ENCODE results near the gene FNIP2.
"Not testable (repeated sequence)": the region's sequence is repeated elsewhere in the genome, so short reads cannot be mapped to it uniquely, and the experiment has no call there.

Gene FNIP2

GRCh38 chr4:158870282-158870625, 101.4 kb downstream of the FNIP2 start:
- DNase-seq (ENCODE audit: low read depth in 2 of 2): no peak

- DNase-seq (ENCODE audit: low read depth in 2 of 2): no peak
These were observed 102.0 kb downstream of the FNIP2 start for GRCh38 chr4:158870626-158871334.

DNA sequence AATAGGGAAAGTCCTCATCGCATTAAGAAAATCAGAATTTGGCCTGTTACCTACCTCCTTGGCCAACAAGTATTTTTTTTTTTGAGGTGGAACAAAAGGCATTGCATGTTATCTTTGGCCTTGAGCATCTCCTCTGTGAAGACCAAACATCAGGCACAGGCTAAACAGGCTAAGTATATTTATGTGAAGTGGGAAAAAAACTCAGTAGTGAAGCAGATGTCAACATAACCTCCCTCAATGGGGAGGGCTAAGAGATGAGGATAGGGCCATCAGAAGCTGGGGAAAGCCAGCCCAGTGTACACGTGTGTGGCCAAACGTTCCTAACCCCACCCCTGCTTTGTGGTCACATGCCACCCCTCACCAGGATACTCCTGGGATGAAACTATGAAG, 102.5 kb downstream of the FNIP2 start:
- DNase-seq (ENCODE audit: low read depth in 2 of 2): no peak

GRCh38 chr4:158873795-158874401, 105.1 kb downstream of the FNIP2 start:
- DNase-seq (ENCODE audit: low read depth in 2 of 2): peak in 1 of 2 donors; percentile 2

DNA sequence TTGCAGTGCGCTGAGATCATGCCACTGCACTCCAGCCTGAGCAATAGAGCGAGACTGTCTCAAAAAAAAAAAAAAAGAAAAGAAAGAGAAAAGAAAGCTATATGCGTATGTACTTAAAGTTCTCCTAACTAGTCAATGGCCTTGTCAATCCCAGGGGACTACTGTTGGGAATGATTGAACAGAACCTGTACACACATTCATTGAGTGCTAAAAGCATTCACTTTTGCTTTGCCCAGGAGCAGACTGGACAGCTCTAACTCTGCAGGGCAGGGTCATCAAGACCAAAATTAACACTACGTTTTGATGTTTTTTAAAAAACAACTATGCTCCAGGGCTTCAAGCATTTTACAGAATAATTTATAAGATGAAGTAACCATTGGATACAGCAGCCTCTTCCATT, 106.2 kb downstream of the FNIP2 start:
- no peak for DNase-seq (ENCODE audit: low read depth in 2 of 2)

- DNase-seq (ENCODE audit: low read depth in 2 of 2): no peak
These were observed 106.6 kb downstream of the FNIP2 start for GRCh38 chr4:158875455-158875854.

GRCh38 chr4:158877069-158877468, 108.2 kb downstream of the FNIP2 start:
- no peak for DNase-seq (ENCODE audit: low read depth in 2 of 2)

DNA sequence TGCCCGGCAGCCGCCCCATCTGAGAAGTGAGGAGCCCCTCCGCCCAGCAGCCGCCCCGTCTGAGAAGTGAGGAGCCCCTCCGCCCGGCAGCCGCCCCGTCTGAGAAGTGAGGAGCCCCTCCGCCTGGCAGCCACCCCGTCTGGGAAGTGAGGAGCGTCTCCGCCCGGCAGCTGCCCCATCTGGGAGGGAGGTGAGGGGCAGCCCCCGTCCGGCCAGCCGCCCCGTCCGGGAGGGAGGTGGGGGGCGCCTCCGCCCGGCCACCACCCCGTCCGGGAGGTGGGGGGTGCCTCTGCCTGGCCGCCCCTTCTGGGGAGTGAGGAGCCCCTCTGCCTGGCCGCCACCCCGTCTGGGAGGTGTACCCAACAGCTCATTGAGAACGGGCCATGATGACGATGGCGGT, 113.3 kb downstream of the FNIP2 start:
- not testable (repeated sequence) for DNase-seq (ENCODE audit: low read depth in 2 of 2)

GRCh38 chr4:158884280-158884679, 115.5 kb downstream of the FNIP2 start:
- no peak for DNase-seq (ENCODE audit: low read depth in 2 of 2)

GRCh38 chr4:158885564-158885963, 116.7 kb downstream of the FNIP2 start:
- no peak for DNase-seq (ENCODE audit: low read depth in 2 of 2)

DNA sequence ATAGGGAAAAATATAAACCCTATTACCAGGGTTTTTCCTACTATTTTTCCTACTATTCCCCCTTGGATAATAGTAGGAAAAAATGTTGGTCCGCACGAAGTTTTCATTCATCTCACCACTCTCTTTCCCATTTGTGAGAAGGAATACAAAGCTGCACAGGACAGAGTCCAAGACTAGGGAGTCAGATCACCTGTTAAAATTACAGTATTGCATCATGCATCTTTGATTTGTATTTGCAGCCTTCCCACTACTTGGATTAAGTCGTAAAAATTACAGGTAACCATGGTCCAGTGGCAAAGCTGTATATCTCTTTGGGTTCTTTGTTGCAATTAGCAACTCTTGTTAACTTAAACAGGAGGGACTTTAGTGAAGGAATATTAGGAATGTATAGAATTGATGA, 121.5 kb downstream of the FNIP2 start:
- DNase-seq (ENCODE audit: low read depth in 2 of 2): no peak

DNA sequence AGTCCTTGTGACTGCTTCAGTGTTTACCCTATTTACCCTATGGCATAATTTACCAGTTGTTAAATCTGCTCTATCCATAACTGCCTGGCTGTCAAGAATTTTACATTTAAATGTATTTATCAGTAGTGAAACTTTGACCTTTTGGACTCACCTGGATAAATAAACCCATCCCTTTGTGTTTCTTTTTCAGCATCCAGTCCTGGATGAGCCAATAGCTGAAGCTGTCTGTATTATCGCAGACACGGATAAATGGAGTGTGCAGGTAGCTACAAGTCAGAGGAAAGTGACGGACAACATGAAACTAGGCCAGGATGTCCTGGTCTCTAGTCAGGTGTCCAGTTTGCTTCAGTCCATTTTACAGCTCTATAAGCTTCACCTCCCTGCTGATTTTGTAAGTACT, 122.4 kb downstream of the FNIP2 start:
- no peak for DNase-seq (ENCODE audit: low read depth in 2 of 2)

GRCh38 chr4:158894826-158895225, 126.0 kb downstream of the FNIP2 start:
- no peak for DNase-seq (ENCODE audit: low read depth in 2 of 2)

DNA sequence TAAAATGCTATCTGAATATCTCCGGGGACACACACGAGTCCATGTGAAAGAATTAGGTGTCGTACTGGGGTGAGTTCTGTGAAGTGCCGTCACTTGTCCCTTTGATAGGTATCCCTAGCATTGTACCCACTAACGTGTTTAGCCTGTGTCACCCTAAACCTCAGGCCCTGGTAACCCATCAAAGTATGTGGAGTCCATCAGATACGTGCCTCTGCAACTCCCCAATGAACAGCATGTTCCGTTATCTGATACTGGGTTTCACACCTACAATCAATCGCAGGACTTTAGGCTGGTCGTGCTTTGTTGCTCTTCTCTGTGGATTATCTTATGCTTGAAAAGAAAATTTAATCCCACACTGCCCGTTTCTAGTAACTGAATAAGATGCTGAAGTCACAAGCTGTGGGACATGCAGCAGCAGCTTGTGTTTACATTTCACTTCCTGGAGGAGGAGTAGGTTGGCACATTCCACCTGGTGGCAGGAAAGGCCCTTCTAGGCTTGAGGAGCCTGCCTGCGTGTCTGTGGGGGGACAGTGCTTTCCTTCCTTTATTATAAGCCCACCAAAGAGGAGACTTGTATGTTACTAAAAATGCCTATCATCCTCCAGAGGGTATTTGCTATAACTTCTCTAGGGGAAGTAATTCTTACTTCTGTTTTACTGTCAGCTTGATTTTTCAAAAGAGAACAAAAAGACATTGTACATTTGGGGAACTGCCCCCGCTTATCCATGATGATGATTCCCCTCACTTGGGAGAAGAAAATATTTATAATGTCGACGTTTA, 127.2 kb downstream of the FNIP2 start:
- DNase-seq (ENCODE audit: low read depth in 2 of 2): no peak

GRCh38 chr4:158896577-158897238, 127.9 kb downstream of the FNIP2 start:
- DNase-seq (ENCODE audit: low read depth in 2 of 2): not testable (repeated sequence)

GRCh38 chr4:158900408-158900807, 131.6 kb downstream of the FNIP2 start:
- DNase-seq (ENCODE audit: low read depth in 2 of 2): not testable (repeated sequence)

DNA sequence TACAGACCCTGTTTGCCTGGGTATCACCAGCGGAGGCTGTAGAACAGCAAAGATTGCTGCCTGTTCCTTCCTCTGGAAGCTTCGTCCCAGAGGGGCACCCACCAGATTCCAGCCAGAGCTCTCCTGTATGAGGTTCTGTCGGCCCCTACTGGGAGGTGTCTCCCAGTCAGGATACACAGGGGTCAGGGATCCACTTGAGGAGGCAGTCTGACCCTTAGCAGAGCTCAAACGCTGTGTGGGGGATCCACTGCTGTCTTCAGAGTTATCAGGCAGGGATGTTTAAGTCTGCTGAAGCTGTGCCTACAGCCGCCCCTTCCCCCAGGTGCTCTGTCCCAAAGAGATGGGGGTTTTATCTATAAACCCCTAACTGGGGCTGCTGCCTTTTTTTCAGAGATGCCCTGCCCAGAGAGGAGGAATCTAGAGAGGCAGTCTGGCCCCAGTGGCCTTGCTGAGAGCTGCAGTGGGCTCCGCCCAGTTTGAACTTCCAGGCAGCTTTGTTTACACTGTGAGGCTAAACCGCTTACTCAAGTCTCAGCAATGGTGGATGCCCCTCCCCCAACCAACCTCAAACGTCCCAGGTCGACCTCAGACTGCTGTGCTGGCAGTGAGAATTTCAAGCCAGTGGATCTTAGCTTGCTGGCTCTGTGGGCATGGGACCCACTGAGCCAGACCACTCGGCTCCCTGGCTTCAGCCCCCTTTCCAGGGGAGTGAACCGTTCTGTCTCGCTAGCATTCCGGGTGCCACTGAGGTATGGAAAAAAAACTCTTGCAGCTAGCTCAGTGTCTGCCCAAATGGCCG, 133.7 kb downstream of the FNIP2 start:
- DNase-seq (ENCODE audit: low read depth in 2 of 2): not testable (repeated sequence)

DNA sequence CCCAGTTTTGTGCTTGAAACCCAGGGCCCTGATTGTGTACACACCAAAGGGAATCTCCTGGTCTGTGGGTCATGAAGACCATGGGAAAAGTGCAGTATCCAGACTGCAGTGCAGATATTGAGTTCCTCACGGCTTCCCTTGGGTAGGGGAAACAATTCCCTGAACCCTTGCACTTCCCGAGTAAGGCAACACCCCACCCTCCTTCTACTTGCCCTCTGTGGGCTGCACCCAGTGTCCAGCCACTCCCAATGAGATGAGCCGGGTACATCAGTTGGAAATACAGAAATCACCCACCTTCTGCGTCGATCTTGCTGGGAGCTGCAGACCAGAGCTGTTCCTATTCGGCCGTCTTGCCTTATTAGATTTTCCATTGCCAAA, 134.2 kb downstream of the FNIP2 start:
- no peak for DNase-seq (ENCODE audit: low read depth in 2 of 2)

GRCh38 chr4:158903472-158904043, 134.7 kb downstream of the FNIP2 start:
- DNase-seq (ENCODE audit: low read depth in 2 of 2): no peak

DNA sequence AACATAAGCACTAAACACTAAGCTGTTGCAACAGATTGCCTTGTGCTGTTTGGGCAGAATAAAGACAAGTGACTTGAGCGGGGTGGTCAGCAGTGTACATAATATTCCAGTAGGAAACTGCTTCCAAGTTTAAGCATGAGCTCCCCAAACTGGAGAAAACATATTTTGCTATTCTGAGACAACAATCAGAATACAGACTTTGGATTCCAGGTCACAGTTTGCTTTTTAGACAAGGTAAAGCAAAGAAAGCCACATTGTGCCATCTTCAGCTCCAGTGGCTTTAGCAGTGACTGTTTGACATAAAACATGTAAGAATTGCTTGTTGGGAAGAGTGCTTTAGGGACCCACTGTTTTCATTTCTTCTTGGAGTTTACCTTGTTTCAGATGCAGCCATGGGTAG, 136.0 kb downstream of the FNIP2 start:
- no peak for DNase-seq (ENCODE audit: low read depth in 2 of 2)

GRCh38 chr4:158906073-158906472, 137.2 kb downstream of the FNIP2 start:
- no peak for DNase-seq (ENCODE audit: low read depth in 2 of 2)

All from stimulated activated CD8-positive, alpha-beta memory T cell treated with anti-CD3 and anti-CD28 coated beads, Interleukin-15, amount 100 ng/mL, for 48 hours (primary cell).